Endodermal cell (in vitro differentiated cells): ENCODE measurements around the gene WSCD1. TPM values are rescaled to one million over a fixed set of nuclear protein-coding genes. Genes with fewer than 3 reads are reported as not detected.

ENCODE experiments used
- DNase-seq: peaks from one replicate; pipeline ENCODE4 v3.0.0-alpha.2; 2017
- H3K27ac ChIP-seq: 2 replicates; pipeline ENCODE4 v1.5.1; 2013; ENCODE audit warnings: mild to moderate bottlenecking, low read depth, low read length, moderate library complexity
- H3K27me3 ChIP-seq: 2 replicates; pipeline ENCODE4 v1.6.1; 2013; ENCODE audit warnings: mild to moderate bottlenecking, low read length, moderate library complexity; ENCODE audit not compliant: insufficient read depth, control insufficient read depth, poor library complexity, severe bottlenecking
- H3K36me3 ChIP-seq: 2 replicates; pipeline ENCODE4 v1.7.0; 2013; ENCODE audit warnings: mild to moderate bottlenecking, low read length, moderate library complexity; ENCODE audit not compliant: control insufficient read depth, insufficient read depth
- H3K4me1 ChIP-seq: one replicate; pipeline ENCODE4 v1.7.0; 2013; ENCODE audit warnings: low read length; ENCODE audit not compliant: control insufficient read depth, insufficient read depth
- H3K4me3 ChIP-seq: 2 replicates; pipeline ENCODE4 v1.5.1; 2013; ENCODE audit warnings: mild to moderate bottlenecking, low read length, moderate library complexity
- H3K9ac ChIP-seq: 2 replicates; pipeline ENCODE4 v1.6.1; 2013; ENCODE audit warnings: mild to moderate bottlenecking, low read length, moderate library complexity; ENCODE audit not compliant: poor library complexity, severe bottlenecking; ENCODE audit errors: extremely low read depth
- H3K9me3 ChIP-seq: 2 replicates; pipeline ENCODE4 v1.6.1; 2013; ENCODE audit warnings: mild to moderate bottlenecking, low read length, moderate library complexity; ENCODE audit not compliant: control insufficient read depth
- H3K27ac Mint-ChIP-seq: 2 replicates; pipeline ENCODE4 v1.8.0; 2020; ENCODE audit warnings: mixed read lengths
- H3K27me3 Mint-ChIP-seq: 2 replicates; pipeline ENCODE4 v1.8.0; 2021; ENCODE audit warnings: mild to moderate bottlenecking, mixed read lengths; ENCODE audit not compliant: insufficient read depth
- H3K36me3 Mint-ChIP-seq: 2 replicates; pipeline ENCODE4 v1.8.0; 2020; ENCODE audit warnings: low read depth, mixed read lengths
- H3K4me1 Mint-ChIP-seq: 2 replicates; pipeline ENCODE4 v1.8.0; 2020; ENCODE audit warnings: mixed read lengths
- H3K4me3 Mint-ChIP-seq: 2 replicates; pipeline ENCODE4 v1.8.0; 2020; ENCODE audit warnings: mild to moderate bottlenecking, moderate library complexity, mixed read lengths
- H3K9me3 Mint-ChIP-seq: 2 replicates; pipeline ENCODE4 v1.8.0; 2020; ENCODE audit warnings: mild to moderate bottlenecking, mixed read lengths
- WGBS, 2 experiments: methylation state at CpG; one replicate each; pipeline versions ENCODE4 v1.1.5 to v1.1.7; 2013; ENCODE audit warnings: missing lambda C conversion rate in 2 of 2, mixed read lengths in 1 of 2; ENCODE audit not compliant: insufficient coverage in 1 of 2, insufficient read length in 1 of 2; 5-methylcytosine and 5-hydroxymethylcytosine counted together
- total RNA-seq, 2 donors: library from RNA; stranded (reverse); fragmentation: NEBNext Ultra II Directional in 1 of 2; extraction: Animal tissue kit (Norgen Biotek cat#: 25700) in 1 of 2; gene quantifications; 2 replicates in 1 of 2; 3 replicates in 1 of 2; pipeline ENCODE4 v1.2.1, GENCODE V29; 2021
- TF ChIP-seq, protein P1 (sequence below): fragments of 200-600 bp; sonication (generic); conservative IDR thresholded peaks from 2 replicates; pipeline ENCODE4 v1.5.0; 2021; ENCODE audit warnings: antibody characterized with exemption, mild to moderate bottlenecking

Gene WSCD1
- total RNA-seq, 2 donors from 2014 or later: 6.5 to 7.7 TPM

- Histone ChIP-seq H3K27me3 (no peaks in the 10 kb centered on the region), H3K4me1 (no peaks in the 10 kb centered on the region), H3K4me3 (no peak overlapping the region), H3K9ac (no peak overlapping the region), H3K36me3 (no peaks in the 10 kb centered on the region), H3K27ac (no peak overlapping the region), H3K9me3 (no peaks in the 10 kb centered on the region)
- Mint-ChIP-seq H3K9me3 (peaks cover 2% of the 10 kb centered on the region), H3K27ac (no peak overlapping the region), H3K36me3 (no peaks in the 10 kb centered on the region), H3K4me3 (no peak overlapping the region), H3K4me1 (no peaks in the 10 kb centered on the region), H3K27me3 (peaks cover 29% of the 10 kb centered on the region)
- TF ChIP-seq, protein P1, sequence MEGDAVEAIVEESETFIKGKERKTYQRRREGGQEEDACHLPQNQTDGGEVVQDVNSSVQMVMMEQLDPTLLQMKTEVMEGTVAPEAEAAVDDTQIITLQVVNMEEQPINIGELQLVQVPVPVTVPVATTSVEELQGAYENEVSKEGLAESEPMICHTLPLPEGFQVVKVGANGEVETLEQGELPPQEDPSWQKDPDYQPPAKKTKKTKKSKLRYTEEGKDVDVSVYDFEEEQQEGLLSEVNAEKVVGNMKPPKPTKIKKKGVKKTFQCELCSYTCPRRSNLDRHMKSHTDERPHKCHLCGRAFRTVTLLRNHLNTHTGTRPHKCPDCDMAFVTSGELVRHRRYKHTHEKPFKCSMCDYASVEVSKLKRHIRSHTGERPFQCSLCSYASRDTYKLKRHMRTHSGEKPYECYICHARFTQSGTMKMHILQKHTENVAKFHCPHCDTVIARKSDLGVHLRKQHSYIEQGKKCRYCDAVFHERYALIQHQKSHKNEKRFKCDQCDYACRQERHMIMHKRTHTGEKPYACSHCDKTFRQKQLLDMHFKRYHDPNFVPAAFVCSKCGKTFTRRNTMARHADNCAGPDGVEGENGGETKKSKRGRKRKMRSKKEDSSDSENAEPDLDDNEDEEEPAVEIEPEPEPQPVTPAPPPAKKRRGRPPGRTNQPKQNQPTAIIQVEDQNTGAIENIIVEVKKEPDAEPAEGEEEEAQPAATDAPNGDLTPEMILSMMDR: no peak
- DNase-seq: no peak
- WGBS, 2 experiments: 95 to 97% methylated on average over 10 of the region's 10 CpGs
These were observed 41.9 kb upstream of the WSCD1 start for GRCh38 chr17:6028294-6028693.

- H3K4me1 ChIP-seq: no peaks in the 10 kb centered on the region
- WGBS, 2 experiments: 89 to 98% methylated on average over 5 to 7 of the region's 7 CpGs
- H3K27me3 Mint-ChIP-seq: peaks cover 23% of the 10 kb centered on the region
- H3K27me3 ChIP-seq: no peaks in the 10 kb centered on the region
- TF ChIP-seq, protein P1: no peak
- H3K9ac ChIP-seq: no peak overlapping the region
- DNase-seq: peak; percentile 38
- H3K27ac ChIP-seq: no peak overlapping the region
- no peak overlapping the region for H3K4me3 ChIP-seq
- H3K4me1 Mint-ChIP-seq: no peaks in the 10 kb centered on the region
- H3K9me3 Mint-ChIP-seq: peaks cover 11% of the 10 kb centered on the region
- no peak overlapping the region for H3K27ac Mint-ChIP-seq
- no peaks in the 10 kb centered on the region for H3K36me3 Mint-ChIP-seq
- no peaks in the 10 kb centered on the region for H3K36me3 ChIP-seq
- H3K9me3 ChIP-seq: no peaks in the 10 kb centered on the region
- H3K4me3 Mint-ChIP-seq: no peak overlapping the region
These were observed 34.3 kb upstream of the WSCD1 start for GRCh38 chr17:6035801-6036394.

- no peaks in the 10 kb centered on the region for H3K27me3 ChIP-seq
- 94 to 96% methylated on average over 12 to 13 of the region's 13 CpGs for WGBS, 2 experiments
- H3K36me3 ChIP-seq: no peaks in the 10 kb centered on the region
- H3K4me3 ChIP-seq: no peak overlapping the region
- no peaks in the 10 kb centered on the region for H3K36me3 Mint-ChIP-seq
- peaks cover 32% of the 10 kb centered on the region for H3K27me3 Mint-ChIP-seq
- H3K9me3 Mint-ChIP-seq: peaks cover 11% of the 10 kb centered on the region
- no peak overlapping the region for H3K27ac ChIP-seq
- DNase-seq: no peak
- H3K9ac ChIP-seq: no peak overlapping the region
- H3K9me3 ChIP-seq: no peaks in the 10 kb centered on the region
- no peak overlapping the region for H3K4me3 Mint-ChIP-seq
- H3K4me1 ChIP-seq: no peaks in the 10 kb centered on the region
- TF ChIP-seq, protein P1: no peak
- no peak overlapping the region for H3K27ac Mint-ChIP-seq
- no peaks in the 10 kb centered on the region for H3K4me1 Mint-ChIP-seq
These were observed 29.7 kb upstream of the WSCD1 start for GRCh38 chr17:6040504-6040903.
